Upper lobe of left lung (tissue), 6 donors: ENCODE data around the gene GAK. TPM values are rescaled to one million over a fixed set of nuclear protein-coding genes. Genes with fewer than 3 reads are reported as not detected.

Source experiments
- ATAC-seq, 2 donors: fragments of 200-7000 bp; cut with Tn5 transposase; one replicate each; pipeline ENCODE4 v1.9.1; 2022; ENCODE audit warnings: mild to moderate bottlenecking in 2 of 2, moderate library complexity in 2 of 2; ENCODE audit not compliant: low FRiP score in 2 of 2
- DNase-seq, 2 donors: peaks; one replicate each; pipeline ENCODE4 v3.0.0-alpha.2; 2019 to 2020
- H3K27ac ChIP-seq, 4 donors: fragments of 200-600 bp; sonication (generic); one replicate each; pipeline ENCODE4 v1.5.1; 2016 to 2019
- H3K27me3 ChIP-seq, 4 donors: fragments of 200-600 bp; sonication (generic); one replicate each; pipeline ENCODE4 v1.5.1; 2017 to 2019
- H3K36me3 ChIP-seq, 4 donors: fragments of 200-600 bp; sonication (generic); one replicate each; pipeline ENCODE4 v1.5.1; 2016 to 2019
- H3K4me1 ChIP-seq, 4 donors: fragments of 200-600 bp; sonication (generic); one replicate each; pipeline ENCODE4 v1.5.1; 2018 to 2019
- H3K4me3 ChIP-seq, 4 donors: fragments of 200-600 bp; sonication (generic); one replicate each; pipeline ENCODE4 v1.5.1; 2017 to 2019; ENCODE audit warnings: mild to moderate bottlenecking in 2 of 4, moderate library complexity in 1 of 4
- H3K9me3 ChIP-seq, 4 donors: fragments of 200-600 bp; sonication (generic); one replicate each; pipeline ENCODE4 v1.5.1; 2018 to 2019
- EP300 ChIP-seq, 4 donors: sonication (generic); formaldehyde crosslinking; IDR thresholded peaks; one replicate each; pipeline ENCODE4 v1.5.1; 2017; ENCODE audit warnings: antibody characterized with exemption in 4 of 4, control low read depth in 2 of 4
- POLR2A ChIP-seq, 4 donors: fragments of 450-650 bp; IDR thresholded peaks; one replicate each; pipeline ENCODE4 v1.5.1; 2016 to 2017; ENCODE audit warnings: antibody characterized with exemption in 4 of 4, mild to moderate bottlenecking in 2 of 4
- POLR2AphosphoS5 ChIP-seq, 2 donors: sonication (generic); formaldehyde crosslinking; IDR thresholded peaks; one replicate each; pipeline ENCODE4 v1.5.1; 2017; ENCODE audit warnings: antibody characterized with exemption in 2 of 2
- WGBS, 2 donors: methylation state at CpG; one replicate each; pipeline ENCODE4 v1.1.5; 2017 to 2018; 5-methylcytosine and 5-hydroxymethylcytosine counted together
- total RNA-seq, 6 donors: library from RNA; depleted of rRNA in 4 of 6; stranded (reverse); fragments of >200 nt in 4 of 6; gene quantifications; one replicate each; pipeline versions ENCODE4 v1.1.0 to v1.2.1, GENCODE V29; 2016 to 2021
- TF ChIP-seq, protein P1 (sequence below), 6 experiments: fragments of 450-650 bp in 4 of 6; fragments of 200-600 bp in 2 of 6; sonication (generic) in 2 of 6; IDR thresholded peaks; one replicate each; pipeline ENCODE4 v1.5.1; 2016 to 2019; ENCODE audit warnings: antibody characterized with exemption in 6 of 6
- donor health status: DM: no; HTN: no; CAD: no; lungs with moderate emphysema.
- donor health status: DM: no; HTN: yes; CAD: no; lungs with severe emphysema.

GAK gene
- total RNA-seq, 6 donors from 2014 or later, result 116 to 380 (median 154) TPM

- TF ChIP-seq POLR2A (IDR thresholded peaks at IDR 0.05) (no peak), POLR2AphosphoS5 (IDR thresholded peaks at IDR 0.05) (no peak), EP300 (IDR thresholded peaks at IDR 0.05) (no peak)
- TF ChIP-seq, protein P1, sequence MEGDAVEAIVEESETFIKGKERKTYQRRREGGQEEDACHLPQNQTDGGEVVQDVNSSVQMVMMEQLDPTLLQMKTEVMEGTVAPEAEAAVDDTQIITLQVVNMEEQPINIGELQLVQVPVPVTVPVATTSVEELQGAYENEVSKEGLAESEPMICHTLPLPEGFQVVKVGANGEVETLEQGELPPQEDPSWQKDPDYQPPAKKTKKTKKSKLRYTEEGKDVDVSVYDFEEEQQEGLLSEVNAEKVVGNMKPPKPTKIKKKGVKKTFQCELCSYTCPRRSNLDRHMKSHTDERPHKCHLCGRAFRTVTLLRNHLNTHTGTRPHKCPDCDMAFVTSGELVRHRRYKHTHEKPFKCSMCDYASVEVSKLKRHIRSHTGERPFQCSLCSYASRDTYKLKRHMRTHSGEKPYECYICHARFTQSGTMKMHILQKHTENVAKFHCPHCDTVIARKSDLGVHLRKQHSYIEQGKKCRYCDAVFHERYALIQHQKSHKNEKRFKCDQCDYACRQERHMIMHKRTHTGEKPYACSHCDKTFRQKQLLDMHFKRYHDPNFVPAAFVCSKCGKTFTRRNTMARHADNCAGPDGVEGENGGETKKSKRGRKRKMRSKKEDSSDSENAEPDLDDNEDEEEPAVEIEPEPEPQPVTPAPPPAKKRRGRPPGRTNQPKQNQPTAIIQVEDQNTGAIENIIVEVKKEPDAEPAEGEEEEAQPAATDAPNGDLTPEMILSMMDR (IDR thresholded peaks at IDR 0.05), result no peak
Observed at GRCh38 chr4:871484-871883, 60.6 kb downstream of the GAK start.

DNA sequence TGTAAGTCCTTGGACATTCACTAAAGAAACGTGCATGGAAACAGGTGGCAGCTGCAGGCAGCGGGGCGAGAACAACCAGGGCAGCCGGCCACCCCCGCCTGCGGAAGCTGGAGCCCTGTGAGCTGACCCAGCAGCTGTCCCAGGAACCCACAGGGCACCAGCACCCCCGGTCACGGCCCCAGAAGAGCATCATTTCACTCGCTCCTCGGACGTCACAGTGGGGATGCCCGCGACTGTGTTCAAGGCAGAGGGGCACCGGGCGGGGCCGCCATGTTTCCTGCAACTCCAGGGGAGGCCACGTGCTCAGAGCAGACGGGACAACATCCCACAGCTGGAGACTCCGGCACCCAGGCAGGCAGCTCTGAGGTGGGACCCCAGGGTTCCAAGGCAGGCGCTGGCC, 61.2 kb downstream of the GAK start:
- Histone ChIP-seq H3K27ac (no peak overlapping the region), H3K27me3 (no peaks in the 10 kb centered on the region), H3K9me3 (no peaks in the 10 kb centered on the region), H3K36me3 (peaks cover 23 to 95% (median 81%) of the 10 kb centered on the region in 4 donors), H3K4me3 (no peak overlapping the region), H3K4me1 (no peaks in the 10 kb centered on the region)
- DNase-seq (peak in 1 of 2 donors; percentile 74), ATAC-seq (no peak)
- 97 to 100% methylated on average over 1 to 20 of the region's 20 CpGs for WGBS, 2 donors
- TF ChIP-seq POLR2AphosphoS5 (IDR thresholded peaks at IDR 0.05), result no peak
- no peak for TF ChIP-seq EP300 (IDR thresholded peaks at IDR 0.05)
- TF ChIP-seq, protein P1 (IDR thresholded peaks at IDR 0.05), result no peak
- no peak for TF ChIP-seq POLR2A (IDR thresholded peaks at IDR 0.05)

More at GRCh38 chr4:871484-871883, 60.6 kb downstream of the GAK start:
- Histone ChIP-seq H3K4me3 (no peak overlapping the region), H3K9me3 (no peaks in the 10 kb centered on the region), H3K36me3 (peaks cover 25 to 95% (median 81%) of the 10 kb centered on the region in 4 donors), H3K4me1 (no peaks in the 10 kb centered on the region), H3K27me3 (no peaks in the 10 kb centered on the region), H3K27ac (no peak overlapping the region)
- WGBS, 2 donors, result 88 to 89% methylated on average over 9 of the region's 9 CpGs
- DNase-seq, result peak in 1 of 2 donors; percentile 52
- no peak for ATAC-seq

GRCh38 chr4:869776-870175, 62.3 kb downstream of the GAK start:
- no peaks in the 10 kb centered on the region for H3K4me1 ChIP-seq
- TF ChIP-seq, protein P1 (IDR thresholded peaks at IDR 0.05), result no peak
- TF ChIP-seq POLR2A (IDR thresholded peaks at IDR 0.05), result no peak
- TF ChIP-seq POLR2AphosphoS5 (IDR thresholded peaks at IDR 0.05), result no peak
- TF ChIP-seq EP300 (IDR thresholded peaks at IDR 0.05), result no peak
- 97% methylated on average over 15 of the region's 15 CpGs for WGBS, 2 donors
- ATAC-seq (no peak), DNase-seq (no peak)
- no peak overlapping the region for H3K27ac ChIP-seq
- H3K9me3 ChIP-seq, result no peaks in the 10 kb centered on the region
- H3K27me3 ChIP-seq, result no peaks in the 10 kb centered on the region
- H3K36me3 ChIP-seq, result peaks cover 29 to 95% (median 78%) of the 10 kb centered on the region in 4 donors
- H3K4me3 ChIP-seq, result no peak overlapping the region

DNA sequence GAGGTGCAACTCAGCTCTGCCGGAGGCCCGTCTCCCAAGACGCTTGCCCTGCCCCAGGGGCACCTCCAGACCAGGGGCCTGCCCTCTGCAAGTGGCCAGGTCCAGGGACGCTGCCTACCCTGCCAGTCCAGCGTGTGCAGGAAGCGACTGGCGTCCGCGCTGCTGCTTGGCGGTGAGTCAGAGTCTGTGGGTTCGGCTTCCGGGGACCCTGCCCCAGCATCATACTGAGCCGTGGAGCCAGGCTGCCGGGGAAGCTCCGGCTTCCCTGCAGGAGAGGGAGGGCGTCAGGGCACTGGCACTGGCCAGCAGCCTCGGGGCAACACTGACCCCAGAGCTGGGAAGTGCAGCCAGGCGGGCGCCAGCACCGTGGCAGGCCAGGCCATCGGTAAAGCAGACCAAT, 63.7 kb downstream of the GAK start:
- WGBS, 2 donors, result 95 to 98% methylated on average over 7 to 14 of the region's 21 CpGs
- H3K36me3 ChIP-seq, result peaks cover 29 to 95% (median 81%) of the 10 kb centered on the region in 4 donors
- TF ChIP-seq EP300 (IDR thresholded peaks at IDR 0.05) (no peak), POLR2A (IDR thresholded peaks at IDR 0.05) (no peak), POLR2AphosphoS5 (IDR thresholded peaks at IDR 0.05) (no peak)
- TF ChIP-seq, protein P1 (IDR thresholded peaks at IDR 0.05), result no peak
- H3K27me3 ChIP-seq, result no peaks in the 10 kb centered on the region
- H3K4me1 ChIP-seq, result no peaks in the 10 kb centered on the region
- no peak overlapping the region for H3K4me3 ChIP-seq
- DNase-seq (no peak), ATAC-seq (no peak)
- H3K27ac ChIP-seq, result no peak overlapping the region
- no peaks in the 10 kb centered on the region for H3K9me3 ChIP-seq

DNA sequence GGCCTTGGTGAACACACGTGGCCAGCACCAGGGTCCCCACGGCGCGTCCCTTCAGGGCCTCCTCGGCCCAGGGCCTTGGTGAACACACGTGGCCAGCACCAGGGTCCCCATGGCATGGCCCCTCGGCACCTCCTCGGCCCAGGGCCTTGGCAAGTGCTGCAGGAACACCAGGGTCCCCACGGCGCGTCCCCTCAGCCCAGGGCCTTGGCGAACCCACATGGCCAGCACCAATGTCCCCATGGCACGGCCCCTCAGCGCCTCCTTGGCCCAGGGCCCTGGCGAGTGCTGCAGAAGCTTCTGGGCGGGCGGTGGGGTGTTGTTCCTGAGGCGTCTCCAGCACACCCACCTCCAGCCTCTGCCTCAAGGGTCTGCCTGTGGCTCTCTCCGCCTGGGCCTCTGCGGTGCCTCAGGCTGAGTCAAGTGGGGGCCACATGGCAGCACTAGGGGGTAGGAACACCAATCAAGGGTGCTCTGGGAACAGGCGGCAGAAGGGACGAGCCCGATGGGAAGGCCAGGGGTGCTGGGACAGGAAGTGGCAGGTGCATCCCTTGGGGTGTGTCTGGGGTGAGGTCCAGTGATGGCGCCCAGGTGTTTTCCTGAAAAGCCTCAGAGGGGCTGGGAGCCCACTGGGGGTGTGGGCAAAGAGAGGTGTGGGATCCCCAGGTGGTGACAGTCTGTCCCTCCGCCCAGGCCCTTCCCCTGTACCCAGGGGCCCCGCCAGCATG, 64.4 kb downstream of the GAK start:
- Histone ChIP-seq H3K4me3 (no peak overlapping the region), H3K9me3 (no peaks in the 10 kb centered on the region), H3K27me3 (no peaks in the 10 kb centered on the region), H3K36me3 (peaks cover 36 to 97% (median 82%) of the 10 kb centered on the region in 4 donors), H3K27ac (no peak overlapping the region), H3K4me1 (no peaks in the 10 kb centered on the region)
- DNase-seq (no peak), ATAC-seq (no peak)
- 92 to 96% methylated on average over 12 to 26 of the region's 26 CpGs for WGBS, 2 donors
- no peak for TF ChIP-seq POLR2AphosphoS5 (IDR thresholded peaks at IDR 0.05)
- TF ChIP-seq POLR2A (IDR thresholded peaks at IDR 0.05), result no peak
- TF ChIP-seq EP300 (IDR thresholded peaks at IDR 0.05), result no peak
- TF ChIP-seq, protein P1 (IDR thresholded peaks at IDR 0.05), result no peak
